Prostate gland (tissue), 2 donors: Measurements from ENCODE around the gene CAPNS2. TPM values are rescaled to one million over a fixed set of nuclear protein-coding genes. Genes with fewer than 3 reads are reported as not detected.

Experiments
- DNase-seq: peaks from one replicate; pipeline ENCODE4 v3.0.0-alpha.2; 2019; ENCODE audit warnings: low spot score
- H3K27ac ChIP-seq, 2 donors: fragments of 200-600 bp; sonication (generic); 2 replicates each; pipeline ENCODE4 v1.5.1; 2017 to 2019
- H3K27me3 ChIP-seq: fragments of 200-600 bp; sonication (generic); replicated peaks from 2 replicates; pipeline ENCODE4 v1.5.1; 2019; ENCODE audit not compliant: insufficient read depth
- H3K36me3 ChIP-seq, 2 donors: fragments of 200-600 bp; sonication (generic); 1 replicate in 1 of 2; 2 replicates in 1 of 2; pipeline versions ENCODE4 v1.5.1 to v1.8.1; 2017 to 2019
- H3K4me1 ChIP-seq: fragments of 200-600 bp; sonication (generic); replicated peaks from 2 replicates; pipeline ENCODE4 v1.5.1; 2019
- H3K4me3 ChIP-seq, 2 donors: fragments of 200-600 bp; sonication (generic); 2 replicates each; pipeline ENCODE4 v1.5.1; 2017 to 2019
- H3K9me3 ChIP-seq: fragments of 200-600 bp; sonication (generic); 2 replicates; pipeline ENCODE4 v1.5.1; 2017
- CTCF ChIP-seq, 4 experiments: fragments of 200-600 bp in 2 of 4; fragments of 450-650 bp in 2 of 4; sonication (generic) in 2 of 4; IDR thresholded peaks; 1 replicate in 3 of 4; 2 replicates in 1 of 4; pipeline ENCODE4 v1.5.1; 2016 to 2019; ENCODE audit warnings: antibody characterized with exemption in 4 of 4, mild to moderate bottlenecking in 2 of 4, moderate library complexity in 2 of 4
- POLR2A ChIP-seq: fragments of 450-650 bp; IDR thresholded peaks from one replicate; pipeline ENCODE4 v1.6.1; 2016; ENCODE audit warnings: antibody characterized with exemption, mild to moderate bottlenecking
- POLR2AphosphoS5 ChIP-seq: sonication (generic); formaldehyde crosslinking; IDR thresholded peaks from one replicate; pipeline ENCODE4 v1.6.1; 2017; ENCODE audit warnings: antibody characterized with exemption
- WGBS: methylation state at CpG from one replicate; pipeline ENCODE4 v1.1.5; 2018; 5-methylcytosine and 5-hydroxymethylcytosine counted together
- intact Hi-C: fragments of 100-400 bp; cut with DNase I; formaldehyde crosslinking; loops from one replicate; pipeline ENCODE4 v1.14.2; 2022
- total RNA-seq, 2 donors: library from RNA; depleted of rRNA; stranded (reverse); fragments of >200 nt; gene quantifications; one replicate each; pipeline ENCODE4 v1.1.0, GENCODE V29; 2016

The CAPNS2 gene
- total RNA-seq, 2 donors from 2014 or later: 1.9 TPM; not detected in 1

- WGBS: 71% methylated on average over 2 of the region's 2 CpGs
- TF ChIP-seq POLR2A (no peak), POLR2AphosphoS5 (no peak), CTCF (IDR thresholded peaks at IDR 0.05) (no peak)
- intact Hi-C loops: no loop called here
- no peak overlapping the region for H3K27ac ChIP-seq
- H3K9me3 ChIP-seq: no peaks in the 10 kb centered on the region
- H3K4me3 ChIP-seq: no peak overlapping the region
- no peaks in the 10 kb centered on the region for H3K27me3 ChIP-seq
- H3K36me3 ChIP-seq: no peaks in the 10 kb centered on the region
- H3K4me1 ChIP-seq: peaks cover 10% of the 10 kb centered on the region
- DNase-seq: no peak
Measured at GRCh38 chr16:55561319-55561848, 5.1 kb upstream of the CAPNS2 start.

- Histone ChIP-seq H3K27me3 (no peaks in the 10 kb centered on the region), H3K36me3 (no peaks in the 10 kb centered on the region), H3K9me3 (no peaks in the 10 kb centered on the region), H3K4me1 (peaks cover 10% of the 10 kb centered on the region), H3K4me3 (no peak overlapping the region), H3K27ac (no peak overlapping the region)
- intact Hi-C loops: no loop called here
- WGBS: 97% methylated on average over 1 of the region's 1 CpG
- TF ChIP-seq POLR2A: no peak
- DNase-seq: no peak
Measured at GRCh38 chr16:55562936-55563335, 3.5 kb upstream of the CAPNS2 start.

GRCh38 chr16:55563797-55564196 is 2.7 kb upstream of the CAPNS2 start:
- Histone ChIP-seq H3K4me1 (peaks cover 4% of the 10 kb centered on the region), H3K27me3 (no peaks in the 10 kb centered on the region), H3K27ac (no peak overlapping the region), H3K4me3 (no peak overlapping the region), H3K9me3 (no peaks in the 10 kb centered on the region), H3K36me3 (no peaks in the 10 kb centered on the region)
- intact Hi-C loops: no loop called here
- DNase-seq: no peak
- 95% methylated on average over 2 of the region's 2 CpGs for WGBS
- TF ChIP-seq POLR2AphosphoS5 (no peak), POLR2A (no peak), CTCF (IDR thresholded peaks at IDR 0.05) (no peak)

- no peaks in the 10 kb centered on the region for H3K27me3 ChIP-seq
- WGBS: 89% methylated on average over 1 of the region's 1 CpG
- TF ChIP-seq POLR2AphosphoS5: no peak
- no peak for TF ChIP-seq POLR2A
- no peak for TF ChIP-seq CTCF (IDR thresholded peaks at IDR 0.05)
- H3K27ac ChIP-seq: no peak overlapping the region
- H3K36me3 ChIP-seq: no peaks in the 10 kb centered on the region
- H3K4me1 ChIP-seq: no peaks in the 10 kb centered on the region
- no peaks in the 10 kb centered on the region for H3K9me3 ChIP-seq
- intact Hi-C loops: no loop called here
- H3K4me3 ChIP-seq: no peak overlapping the region
- DNase-seq: no peak
Measured at GRCh38 chr16:55565086-55565485, 1.4 kb upstream of the CAPNS2 start.

GRCh38 chr16:55567382-55567781 is 898 bp downstream of the CAPNS2 start:
- 76% methylated on average over 3 of the region's 3 CpGs for WGBS
- no peaks in the 10 kb centered on the region for H3K27me3 ChIP-seq
- H3K9me3 ChIP-seq: no peaks in the 10 kb centered on the region
- peak overlapping the region in 1 of 2 donors; percentile 17 for H3K27ac ChIP-seq
- H3K36me3 ChIP-seq: no peaks in the 10 kb centered on the region
- H3K4me1 ChIP-seq: no peaks in the 10 kb centered on the region
- intact Hi-C loops: no loop called here
- H3K4me3 ChIP-seq: no peak overlapping the region
- TF ChIP-seq POLR2AphosphoS5: peak; percentile 34
- no peak for TF ChIP-seq POLR2A
- peak; percentile 39 for DNase-seq

GRCh38 chr16:55568207-55568606 is 1.7 kb downstream of the CAPNS2 start:
- TF ChIP-seq POLR2A (no peak), POLR2AphosphoS5 (peak; percentile 46), CTCF (IDR thresholded peaks at IDR 0.05) (no peak)
- no peak overlapping the region for H3K4me3 ChIP-seq
- H3K27me3 ChIP-seq: no peaks in the 10 kb centered on the region
- no peaks in the 10 kb centered on the region for H3K9me3 ChIP-seq
- peak overlapping the region in 1 of 2 donors; percentile 31 for H3K27ac ChIP-seq
- no peaks in the 10 kb centered on the region for H3K36me3 ChIP-seq
- WGBS: 45% methylated on average over 3 of the region's 3 CpGs
- no peaks in the 10 kb centered on the region for H3K4me1 ChIP-seq
- DNase-seq: peak; percentile 58
- intact Hi-C loops: no loop called here
